ENCODE data around the gene TMCO4. TPM values are rescaled to one million over a fixed set of nuclear protein-coding genes. Genes with fewer than 3 reads are reported as not detected.

The TMCO4 gene
- total and polyA plus RNA-seq, 12 donors = 23.2 to 55.0 (median 38.1) TPM

DNA sequence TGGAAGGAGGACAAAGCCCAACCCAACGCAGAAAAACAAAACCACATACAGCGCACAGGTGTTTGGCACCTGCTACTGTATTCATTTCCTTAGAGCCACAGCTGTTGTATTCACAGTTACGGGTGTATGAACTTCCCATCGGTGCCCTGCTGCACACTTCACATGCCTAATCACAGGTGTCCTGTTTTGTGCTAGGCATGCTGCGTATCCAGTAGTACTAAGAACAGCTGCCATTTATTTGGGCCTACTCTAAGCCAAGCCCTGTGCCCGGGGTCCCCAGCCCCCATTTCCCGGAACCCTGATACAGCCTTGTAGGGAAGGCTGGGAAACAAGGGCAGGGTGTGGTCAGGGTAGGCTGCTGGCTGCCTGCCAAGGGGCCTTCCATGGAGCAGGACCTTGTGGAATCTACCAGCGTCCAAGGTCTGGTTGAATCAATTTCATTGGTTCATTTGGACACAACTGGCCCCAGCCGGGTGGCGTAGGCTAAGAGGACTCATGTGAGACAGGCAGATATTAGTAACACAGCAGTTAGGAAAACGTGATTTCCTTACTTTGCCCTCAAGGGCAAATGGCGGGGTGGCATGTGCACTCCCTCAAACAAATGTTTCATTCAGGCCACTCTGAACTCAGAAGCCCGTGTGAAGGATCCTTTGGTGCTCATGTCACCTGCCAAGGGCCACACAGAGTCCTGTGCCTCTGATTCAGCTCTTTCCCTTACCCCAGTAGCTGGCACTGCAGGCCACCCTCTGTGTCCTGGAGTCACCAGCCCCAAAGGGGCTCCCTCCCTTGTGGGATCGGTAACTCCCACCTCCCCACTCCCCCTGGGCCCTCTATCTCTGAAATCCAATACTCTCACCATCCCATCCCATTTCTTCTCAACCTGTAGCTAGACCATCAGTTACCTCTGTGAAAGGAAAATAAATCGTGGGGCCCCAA lies 16.4 kb upstream of the TMCO4 start:
- H3K27ac ChIP-seq = no peak overlapping the region
- no peaks in the 10 kb centered on the region for H3K9me3 ChIP-seq (replicated peaks in 1 of 3)
- intact Hi-C loops (cut with DNase I) = no loop called here
- H3K4me1 ChIP-seq (replicated peaks in 1 of 2) = peaks cover 0 to 9% of the 10 kb centered on the region in 2 donors
- H3K4me3 ChIP-seq = no peak overlapping the region
- no peak for TF ChIP-seq POLR2A (IDR thresholded peaks at IDR 0.05)
- TF ChIP-seq CTCF (IDR thresholded peaks at IDR 0.05) = no peak
- WGBS, 4 donors = 64 to 80% (median 73%) methylated on average over 12 to 15 of the region's 15 CpGs
- no peaks in the 10 kb centered on the region for H3K36me3 ChIP-seq (replicated peaks in 1 of 2)
- DNase-seq = peak in 6 of 7 donors; percentile 22 to 66 (median 55)
- no peaks in the 10 kb centered on the region for H3K27me3 ChIP-seq

- peak in 1 of 7 donors; percentile 30 for DNase-seq
- Histone ChIP-seq H3K27me3 (no peaks in the 10 kb centered on the region), H3K9me3 (replicated peaks in 1 of 3) (no peaks in the 10 kb centered on the region), H3K36me3 (replicated peaks in 1 of 2) (no peaks in the 10 kb centered on the region), H3K4me1 (replicated peaks in 1 of 2) (peaks cover 0 to 9% of the 10 kb centered on the region in 2 donors), H3K4me3 (no peak within 1 kb of the TSS), H3K27ac (no peak within 1 kb of the TSS)
- intact Hi-C loops (cut with DNase I) = no loop called here
- WGBS, 4 donors = 89 to 97% (median 92%) methylated on average over 6 to 22 of the region's 22 CpGs
- TF ChIP-seq POLR2A (IDR thresholded peaks at IDR 0.05) (no peak), CTCF (IDR thresholded peaks at IDR 0.05) (no peak)
These were observed 15.2 kb upstream of the TMCO4 start, which contains the start of gene RNF186 for GRCh38 chr1:19814681-19815503. TSS of gene RNF186 (minus strand) at chr1:19815283. CDS start at chr1:19815101, 182 bp downstream.

DNA sequence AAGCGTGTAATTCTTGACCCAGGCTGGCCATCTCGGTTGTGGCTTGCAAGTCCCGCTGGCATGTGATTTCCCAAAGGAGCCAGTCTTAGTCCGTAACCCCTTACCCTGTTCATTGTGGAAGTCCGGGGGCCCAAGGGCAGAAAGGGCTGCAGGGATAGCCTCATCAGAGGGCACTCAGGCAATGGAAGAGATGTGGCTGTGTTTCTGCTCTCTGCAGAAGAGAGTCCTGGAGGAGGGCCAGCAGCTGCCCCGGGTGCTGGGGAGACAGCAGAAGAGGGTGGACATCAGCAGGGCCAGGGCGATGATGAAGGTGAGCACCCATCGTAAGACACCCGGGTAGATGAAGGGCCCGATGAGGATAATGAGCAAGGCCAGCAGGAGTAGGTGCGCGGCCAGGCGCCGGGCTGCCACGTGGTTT lies 14.5 kb upstream of the TMCO4 start:
- H3K27me3 ChIP-seq = no peaks in the 10 kb centered on the region
- TF ChIP-seq POLR2A (IDR thresholded peaks at IDR 0.05) = no peak
- no peak for TF ChIP-seq CTCF (IDR thresholded peaks at IDR 0.05)
- DNase-seq = no peak
- H3K36me3 ChIP-seq (replicated peaks in 1 of 2) = no peaks in the 10 kb centered on the region
- H3K4me1 ChIP-seq (replicated peaks in 1 of 2) = peaks cover 0 to 9% of the 10 kb centered on the region in 2 donors
- H3K4me3 ChIP-seq = no peak overlapping the region
- intact Hi-C loops (cut with DNase I) = no loop called here
- no peak overlapping the region for H3K27ac ChIP-seq
- no peaks in the 10 kb centered on the region for H3K9me3 ChIP-seq (replicated peaks in 1 of 3)
- 88 to 94% (median 92%) methylated on average over 13 to 15 of the region's 15 CpGs for WGBS, 4 donors

DNA sequence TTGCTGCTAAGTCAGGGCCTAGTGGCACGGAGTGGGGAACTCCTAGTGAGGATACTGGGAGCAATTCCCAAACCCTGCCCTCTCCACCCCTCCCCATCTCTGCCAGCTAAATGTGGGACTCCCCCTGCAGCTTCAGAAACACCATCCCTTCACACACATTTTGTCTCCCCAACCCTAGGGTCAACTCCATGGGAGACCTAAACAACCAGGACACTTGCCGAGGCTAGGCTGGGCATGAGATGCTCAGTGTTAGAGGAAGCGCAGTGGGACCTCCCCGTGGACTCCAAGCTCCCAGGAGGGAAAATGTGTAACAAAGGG lies 13.9 kb upstream of the TMCO4 start:
- intact Hi-C loops (cut with DNase I) = no loop called here
- WGBS, 4 donors = 88 to 98% (median 92%) methylated on average over 3 to 4 of the region's 4 CpGs
- Histone ChIP-seq H3K4me1 (replicated peaks in 1 of 2) (peaks cover 0 to 5% of the 10 kb centered on the region in 2 donors), H3K27ac (no peak overlapping the region), H3K36me3 (replicated peaks in 1 of 2) (no peaks in the 10 kb centered on the region), H3K9me3 (replicated peaks in 1 of 3) (no peaks in the 10 kb centered on the region), H3K4me3 (no peak overlapping the region), H3K27me3 (no peaks in the 10 kb centered on the region)
- no peak for TF ChIP-seq POLR2A (IDR thresholded peaks at IDR 0.05)
- no peak for TF ChIP-seq CTCF (IDR thresholded peaks at IDR 0.05)
- no peak for DNase-seq
